Hematopoietic multipotent progenitor cell treated with erythropoietin and hydrocortisone succinate and interleukin-3 and kit ligand, for 6 days (in vitro differentiated cells): ENCODE measurements around the gene IPO9.

Source experiments
- DNase-seq: peaks from one replicate; pipeline ENCODE4 v3.0.0-alpha.2; 2015

IPO9 gene

DNA sequence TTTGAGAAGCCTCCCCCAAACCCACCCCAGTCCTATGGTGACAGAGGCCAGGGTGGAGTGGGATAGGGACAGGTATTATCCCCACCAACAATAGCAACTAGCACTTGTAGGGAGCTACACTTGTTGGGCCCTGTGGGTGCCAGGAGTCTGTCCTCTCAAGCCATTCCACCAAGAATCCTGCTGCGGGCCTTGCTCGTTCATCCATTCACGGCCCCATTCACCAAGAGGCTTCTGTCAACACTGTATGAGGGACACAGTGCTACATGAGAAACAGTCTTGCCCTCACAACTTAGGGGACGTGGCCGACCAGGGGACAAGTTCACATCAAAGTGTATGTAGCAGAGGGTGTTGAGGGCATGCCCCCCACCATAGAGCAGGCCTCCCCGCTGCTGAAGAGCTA is 78.7 kb downstream of the IPO9 start:
- no peak for DNase-seq

GRCh38 chr1:201911826-201912571 is 83.0 kb downstream of the IPO9 start:
- DNase-seq, result no peak

DNA sequence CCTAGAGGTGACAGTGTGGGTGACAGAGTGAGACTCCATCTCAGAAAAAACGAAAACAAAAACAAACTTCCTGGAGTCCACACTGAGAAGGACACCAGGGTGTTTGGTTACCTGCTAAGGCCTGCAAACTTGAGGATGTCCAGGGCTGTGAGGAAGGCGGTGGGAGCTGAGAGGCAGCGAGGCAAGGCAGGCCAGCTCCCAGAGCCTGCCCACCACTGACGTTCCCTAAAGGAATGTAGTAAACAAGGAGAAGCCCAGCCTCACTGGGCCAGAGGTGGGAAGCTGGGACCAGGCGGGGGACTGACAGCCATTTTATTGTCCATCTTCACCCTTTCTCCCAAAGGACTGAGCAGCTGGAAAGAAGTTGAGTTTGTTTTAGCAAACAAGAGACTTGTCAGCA is 83.9 kb downstream of the IPO9 start:
- no peak for DNase-seq

- no peak for DNase-seq
These were observed 85.7 kb downstream of the IPO9 start for GRCh38 chr1:201914456-201915235.

- DNase-seq, result peak; percentile 44
These were observed 87.8 kb downstream of the IPO9 start for GRCh38 chr1:201916649-201917249.

GRCh38 chr1:201917362-201918033 is 88.5 kb downstream of the IPO9 start:
- DNase-seq, result no peak

DNA sequence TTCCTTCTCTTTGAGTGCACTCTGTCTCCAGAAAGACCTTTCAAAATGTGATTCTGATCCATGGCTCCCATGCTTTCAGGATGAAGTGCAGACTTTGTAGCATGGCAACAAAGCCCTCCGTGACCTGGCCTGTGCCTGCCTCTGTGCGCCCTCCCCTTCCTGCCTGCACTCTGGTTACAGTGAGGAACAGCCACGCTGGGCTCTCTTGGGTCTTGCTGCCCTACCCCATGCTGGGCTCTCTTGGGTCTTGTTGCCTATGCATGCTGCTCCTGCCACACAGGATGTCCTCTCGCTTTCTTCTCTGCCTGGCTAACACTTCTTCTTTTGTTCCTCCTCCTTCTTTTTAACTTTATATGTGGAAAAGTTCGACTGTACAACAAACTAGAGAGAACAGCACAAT is 89.4 kb downstream of the IPO9 start:
- DNase-seq, result no peak

- peak; percentile 18 for DNase-seq
These were observed 93.1 kb downstream of the IPO9 start for GRCh38 chr1:201921952-201922558.

GRCh38 chr1:201925301-201925567 is 96.3 kb downstream of the IPO9 start:
- DNase-seq, result no peak

DNA sequence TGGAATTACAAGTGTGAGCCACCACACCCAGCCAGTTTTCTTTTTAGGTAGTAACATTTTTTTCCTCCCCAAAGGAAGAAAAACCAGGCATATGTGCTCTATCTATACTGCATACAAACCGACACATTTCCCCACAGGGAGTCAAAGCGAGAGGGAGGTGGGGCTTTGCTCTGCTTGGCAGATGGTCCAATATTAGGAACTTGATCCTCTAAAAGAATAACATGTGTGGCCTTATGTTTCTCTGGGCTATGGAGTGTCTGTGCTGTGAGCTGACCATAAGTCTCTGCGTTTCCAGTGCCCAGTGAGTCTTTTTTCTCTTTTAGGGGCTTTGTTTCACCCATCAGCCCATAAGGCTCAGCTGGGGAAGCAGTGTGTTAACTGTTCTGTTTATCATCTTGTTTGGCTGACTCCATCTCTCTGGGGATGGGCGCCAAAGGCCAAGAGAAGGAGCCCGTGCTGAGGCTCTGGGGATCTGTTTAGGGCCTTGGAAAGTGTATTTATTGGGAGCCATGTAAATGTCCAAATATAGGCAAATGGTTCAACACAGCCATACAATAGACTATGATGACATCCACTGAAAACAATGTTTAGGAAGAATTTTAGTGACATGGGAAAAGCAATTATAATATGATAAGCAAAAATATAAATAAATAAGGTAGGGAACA is 97.2 kb downstream of the IPO9 start:
- DNase-seq, result no peak

GRCh38 chr1:201928266-201928665 is 99.3 kb downstream of the IPO9 start:
- no peak for DNase-seq

DNA sequence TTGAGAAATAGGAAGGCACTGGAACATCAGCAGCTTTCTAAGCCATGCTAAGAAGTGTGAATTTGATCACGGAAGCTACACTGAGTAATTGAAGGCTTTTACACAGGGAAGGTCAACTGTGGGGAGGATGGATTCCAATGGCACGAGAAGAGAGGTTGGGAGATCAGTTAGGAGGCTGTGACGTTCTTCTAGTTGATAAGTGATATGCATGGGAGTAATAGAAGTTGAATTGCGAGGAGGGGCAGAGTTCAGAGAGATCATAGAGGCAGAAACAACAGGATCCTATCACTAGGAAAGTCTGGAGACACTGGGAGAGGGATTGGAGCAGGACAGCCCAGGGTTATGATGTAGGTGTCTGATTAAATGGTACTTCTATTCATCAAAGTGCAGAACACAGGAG is 101.2 kb downstream of the IPO9 start:
- DNase-seq, result no peak

- no peak for DNase-seq
These were observed 101.8 kb downstream of the IPO9 start for GRCh38 chr1:201930803-201931202.
